GM19238 (cell line): ENCODE results near the gene UQCR10.
"Not testable (repeated sequence)": the region's sequence is repeated elsewhere in the genome, so short reads cannot be mapped to it uniquely, and the experiment has no call there.

Source experiments
- DNase-seq: peaks from one replicate; pipeline ENCODE4 v3.0.0; 2011; ENCODE audit warnings: low spot score; ENCODE audit not compliant: insufficient read length

UQCR10 gene

DNA sequence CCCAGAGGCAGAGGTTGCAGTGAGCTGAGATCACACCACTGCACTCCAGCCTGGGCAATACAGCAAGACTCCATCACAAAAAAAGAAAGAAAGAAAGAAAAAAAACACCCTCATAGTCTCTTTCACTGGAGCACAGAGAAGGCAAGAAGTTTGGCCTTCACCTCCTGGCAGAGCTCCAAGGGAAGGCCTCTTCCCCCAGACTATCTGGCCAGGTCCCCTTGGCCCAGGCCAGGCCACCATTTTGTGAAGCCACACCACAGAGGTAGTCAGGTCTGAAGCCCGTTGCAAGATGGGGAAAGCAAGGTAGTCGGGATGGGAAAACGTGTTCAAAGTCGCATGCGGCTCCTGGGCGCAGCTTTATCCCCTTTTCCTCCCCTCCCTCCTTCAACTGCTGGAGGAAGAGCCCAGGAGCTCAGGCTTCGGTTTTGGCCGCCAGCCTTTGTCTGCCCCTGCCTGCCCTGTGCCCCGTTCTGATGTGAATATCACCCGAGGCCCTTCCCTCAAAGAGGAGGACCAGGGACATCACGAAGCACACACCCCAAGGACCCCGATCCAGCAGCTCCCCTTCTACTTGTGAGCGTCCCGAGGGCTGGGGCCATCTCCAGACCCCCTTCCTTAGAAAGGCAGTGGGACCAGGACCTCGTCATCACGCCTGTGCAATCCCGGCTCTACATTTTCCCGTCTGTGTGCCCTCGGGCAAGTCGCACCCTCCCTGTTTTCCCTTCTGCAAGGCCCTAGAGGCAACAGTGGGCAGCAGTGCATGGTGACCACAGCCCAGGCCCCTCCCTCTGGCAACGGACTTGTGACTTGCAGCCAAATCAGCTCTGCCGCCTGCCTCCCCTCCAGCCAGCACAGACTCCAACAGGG, 29.7 kb upstream of the UQCR10 start:
- no peak for DNase-seq

DNA sequence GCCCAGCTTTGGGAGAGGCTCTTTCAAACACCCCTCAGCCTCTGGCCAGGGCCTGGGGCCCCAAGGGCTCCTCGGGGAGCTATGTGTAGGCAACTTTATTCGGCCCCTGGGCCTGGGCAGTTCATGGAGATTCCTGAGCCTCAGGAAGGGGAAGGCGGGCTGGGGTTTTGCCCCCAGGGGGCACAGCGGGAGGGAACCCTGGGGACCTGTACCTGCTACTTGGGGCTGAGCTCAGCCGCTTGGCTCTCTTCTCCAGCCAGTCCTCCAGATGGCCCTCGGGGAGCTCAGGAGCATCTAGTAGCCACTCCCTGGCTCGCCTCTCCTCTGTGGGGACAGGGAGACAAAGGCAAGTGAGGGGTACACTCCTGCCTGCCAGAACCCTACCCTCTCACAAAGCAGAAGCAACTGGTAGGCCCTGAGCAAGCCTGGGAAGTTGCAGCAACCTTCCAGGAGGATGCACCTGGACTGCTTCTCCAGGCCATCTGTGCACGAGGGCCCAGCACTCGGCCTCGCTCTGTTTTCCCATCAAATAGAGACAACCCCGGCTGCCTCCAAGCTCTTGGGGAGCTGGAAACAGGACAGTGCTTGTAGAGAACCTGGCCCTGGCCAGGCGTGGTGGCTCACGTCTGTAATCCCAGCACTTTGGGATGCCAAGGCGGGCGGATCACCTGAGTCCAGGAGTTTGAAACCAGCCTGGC, 28.9 kb upstream of the UQCR10 start:
- DNase-seq, result no peak

DNA sequence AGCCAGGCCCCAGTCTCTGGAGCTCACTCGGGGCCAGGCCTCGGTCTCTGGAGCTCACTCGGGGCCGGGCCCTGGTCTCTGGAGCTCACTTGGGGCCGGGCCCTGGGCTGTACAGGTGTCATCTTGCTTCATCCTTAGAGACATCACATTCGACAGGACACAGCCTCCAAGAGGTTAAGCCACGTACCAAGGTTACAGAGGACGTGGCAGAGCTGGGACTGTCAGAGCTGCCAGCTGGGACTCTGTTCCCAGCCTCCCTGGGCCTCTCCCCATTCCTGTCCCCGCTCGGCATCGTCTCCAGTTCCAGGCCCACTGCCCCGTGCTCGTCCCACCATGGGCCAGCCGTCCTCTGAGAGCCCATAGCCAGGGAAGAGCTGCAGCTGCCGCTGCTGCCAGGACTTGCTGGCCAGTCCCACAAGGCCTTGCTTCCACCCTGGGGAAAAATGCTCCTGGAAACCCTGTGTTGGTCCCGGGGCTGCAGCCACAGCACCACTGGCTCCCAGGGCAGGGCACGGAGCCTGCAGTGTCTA, 27.8 kb upstream of the UQCR10 start:
- no peak for DNase-seq

DNA sequence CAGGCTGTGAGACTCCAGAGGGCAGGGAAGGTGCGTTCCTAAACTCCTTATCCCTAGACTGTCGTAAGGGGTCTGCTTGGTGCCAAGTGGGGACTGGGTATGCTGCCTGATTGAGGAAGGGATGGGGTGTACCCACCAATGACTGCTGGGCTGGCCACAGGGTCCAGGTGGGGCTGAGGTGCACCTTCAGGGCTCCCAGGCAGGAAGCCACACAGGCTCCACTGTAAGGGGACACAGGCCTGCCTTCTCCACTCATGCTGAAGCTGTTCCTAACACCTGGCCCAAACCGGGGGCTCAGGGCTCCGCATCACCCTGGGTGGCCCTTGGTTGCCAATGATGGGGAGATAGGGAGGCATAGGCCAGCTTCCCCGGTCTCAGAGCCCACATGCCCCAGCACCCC, 27.0 kb upstream of the UQCR10 start:
- no peak for DNase-seq

DNA sequence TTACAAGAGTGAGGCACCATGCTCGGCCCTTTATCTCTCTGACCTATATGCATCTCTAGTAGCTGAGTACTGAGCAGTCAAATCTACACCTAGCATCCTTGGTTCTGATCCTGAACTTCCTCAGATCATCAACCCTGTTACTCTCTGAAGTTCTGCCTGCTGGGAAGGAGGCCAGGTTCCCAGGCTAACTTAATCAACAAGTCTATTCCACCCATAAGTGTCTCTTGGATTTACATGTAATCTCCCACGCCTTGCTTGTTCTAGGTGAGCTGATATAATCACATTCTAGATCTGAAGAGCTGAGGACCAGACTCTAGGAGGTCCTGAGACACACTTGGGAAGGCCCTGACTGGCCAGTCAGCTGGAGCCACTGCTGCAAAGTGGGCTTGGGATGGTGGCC, 25.2 kb upstream of the UQCR10 start:
- DNase-seq, result no peak

DNA sequence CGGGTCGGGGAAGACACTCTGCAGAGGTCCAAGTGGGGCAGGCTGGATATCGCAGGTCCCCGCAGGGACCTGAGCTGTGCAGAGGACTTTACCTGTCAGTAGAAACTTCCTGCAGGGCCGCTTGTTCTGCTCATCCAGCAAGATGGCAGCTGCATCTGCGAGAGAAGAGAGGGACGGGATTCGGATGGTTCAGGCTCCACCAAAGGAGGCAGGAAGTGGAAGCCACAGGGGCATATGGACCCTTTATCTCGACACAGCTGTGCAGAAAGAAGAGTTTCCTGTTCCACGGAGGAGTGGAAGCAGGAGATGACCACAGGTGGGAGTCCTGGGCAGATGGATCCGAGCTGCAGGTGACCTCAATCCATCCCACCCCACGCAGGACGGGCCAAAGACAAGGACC, 24.8 kb upstream of the UQCR10 start:
- DNase-seq, result no peak

DNA sequence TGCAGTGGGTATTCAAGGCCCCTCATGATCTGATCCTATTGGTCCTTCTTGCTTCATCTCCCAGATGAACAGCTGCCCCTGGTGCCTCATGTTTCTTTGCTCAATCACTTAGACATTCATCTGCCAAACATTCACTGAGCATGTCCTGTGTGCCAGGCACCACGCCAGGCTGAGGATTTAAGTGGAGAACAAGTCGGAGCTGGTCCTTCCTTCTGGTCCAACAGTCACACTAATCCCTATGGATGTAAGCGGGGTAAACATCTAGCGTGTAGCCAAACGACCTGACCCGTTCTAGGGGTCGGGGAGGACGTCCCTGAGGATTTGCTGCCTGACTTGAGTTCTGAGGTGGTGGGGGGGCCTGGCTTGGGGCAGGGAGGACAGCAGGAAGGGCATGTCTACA, 22.3 kb upstream of the UQCR10 start:
- no peak for DNase-seq

DNA sequence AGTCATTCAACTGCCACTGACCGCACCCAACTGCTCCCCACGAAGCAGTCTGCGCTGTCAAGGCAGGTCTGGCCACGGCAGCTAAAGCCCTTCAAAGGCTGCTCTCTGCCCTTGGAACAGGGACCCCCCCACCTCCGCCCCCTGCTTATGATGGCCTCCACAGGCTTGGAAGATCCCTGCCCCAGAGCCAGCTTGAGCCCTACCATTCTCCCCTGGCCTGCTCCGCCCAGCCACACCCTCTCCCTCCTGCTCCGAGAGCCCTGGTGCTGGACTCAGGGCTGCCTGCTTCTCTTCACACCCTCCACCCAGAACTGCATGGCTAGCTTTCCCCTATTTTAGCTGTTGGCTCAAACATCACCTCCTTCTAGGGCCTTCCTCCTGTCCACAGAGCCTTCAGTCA, 19.3 kb upstream of the UQCR10 start:
- DNase-seq, result no peak

DNA sequence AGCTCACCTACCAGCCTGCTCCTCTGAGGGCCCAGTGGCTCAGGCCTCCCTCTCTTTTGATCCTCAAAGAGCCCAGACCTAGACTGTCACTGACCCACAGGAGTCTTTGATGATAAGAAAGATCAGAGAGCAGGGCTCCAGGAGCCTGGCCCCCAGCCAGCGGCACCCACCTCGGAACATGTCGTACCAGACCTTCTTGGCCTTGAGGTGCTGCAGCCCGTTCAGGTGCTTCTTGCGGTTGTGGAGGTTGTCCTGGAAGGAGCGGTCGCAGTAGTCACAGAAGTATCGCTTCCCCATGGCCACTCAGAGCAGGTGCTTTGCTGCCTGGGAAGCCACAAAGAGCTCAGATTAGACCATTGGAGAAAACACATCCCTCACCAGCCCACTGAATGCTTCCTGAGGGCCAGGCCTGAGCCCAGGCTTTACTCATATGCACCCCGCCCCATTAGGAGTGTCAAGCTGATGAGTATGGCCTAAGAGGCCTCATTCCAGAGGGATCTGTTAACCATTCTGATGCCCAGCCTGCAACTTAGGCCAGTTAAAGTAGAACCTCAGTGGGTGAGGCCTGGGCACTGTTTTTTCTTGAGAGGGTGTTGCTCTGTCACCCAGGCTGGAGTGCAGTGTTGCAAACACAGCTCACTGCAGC, 18.8 kb upstream of the UQCR10 start:
- DNase-seq, result no peak

DNA sequence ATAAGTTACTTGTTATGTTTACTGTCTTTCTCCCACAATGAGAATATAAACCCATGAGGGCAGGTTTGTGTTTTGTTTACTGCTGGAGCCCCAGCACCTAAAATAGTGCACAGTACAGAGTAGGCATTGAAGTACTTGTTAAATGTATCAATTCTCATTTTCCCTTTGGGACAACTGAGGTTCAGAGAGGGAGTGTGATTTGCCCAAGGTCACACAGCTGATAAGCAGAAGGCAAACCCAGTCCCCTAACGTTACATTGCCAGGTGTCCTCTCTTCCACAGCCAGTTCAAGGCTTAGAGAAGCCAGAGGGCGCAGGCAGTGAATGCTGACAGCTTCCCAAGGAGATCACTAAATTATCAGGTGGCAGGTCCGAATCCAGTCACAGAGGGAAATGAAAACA, 17.1 kb upstream of the UQCR10 start:
- no peak for DNase-seq

DNA sequence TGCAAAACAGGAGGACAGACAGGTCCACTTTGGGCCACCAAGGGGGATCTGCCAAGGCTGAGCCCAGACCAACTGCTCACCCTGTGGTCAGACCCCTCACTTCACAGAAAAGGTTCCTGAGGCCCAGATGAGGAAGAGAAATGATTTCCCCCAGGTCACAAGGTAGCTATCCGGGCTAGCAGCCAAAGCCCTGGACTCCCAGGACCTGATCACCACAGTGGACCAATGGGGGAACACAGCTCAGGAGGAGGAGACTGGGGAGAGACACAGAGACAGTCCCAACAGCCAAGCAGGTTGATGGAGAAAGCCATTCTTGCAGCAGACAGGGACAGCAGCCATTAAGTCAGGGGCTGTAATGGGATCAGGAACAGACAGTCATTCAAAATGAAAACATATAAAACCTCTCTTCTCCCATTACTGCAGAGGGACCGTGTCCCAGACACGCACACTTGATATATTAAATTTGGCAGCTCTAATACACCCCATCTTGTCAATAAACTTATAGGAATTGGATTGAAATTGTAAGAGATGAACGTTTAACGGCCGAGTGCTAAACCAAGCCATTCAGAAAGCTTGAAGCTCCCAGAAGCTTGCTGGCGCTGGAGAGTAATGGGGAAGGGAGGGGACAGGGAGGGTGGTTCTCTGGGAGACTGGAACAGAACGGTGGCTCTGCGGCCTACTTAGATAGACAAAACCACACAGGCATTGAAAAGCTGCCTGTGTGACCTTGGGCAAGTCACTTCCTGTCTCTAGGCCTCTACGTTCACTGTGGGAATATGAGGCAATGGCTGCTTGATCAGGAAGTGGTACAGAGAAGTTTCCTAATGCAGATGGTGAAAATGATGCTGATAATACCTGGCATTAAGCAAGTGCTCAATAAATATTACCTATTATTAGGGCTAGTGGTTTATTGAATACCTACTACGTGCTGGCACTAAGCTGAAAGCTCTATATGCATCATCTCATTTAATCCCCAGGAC, 16.3 kb upstream of the UQCR10 start:
- DNase-seq, result no peak

DNA sequence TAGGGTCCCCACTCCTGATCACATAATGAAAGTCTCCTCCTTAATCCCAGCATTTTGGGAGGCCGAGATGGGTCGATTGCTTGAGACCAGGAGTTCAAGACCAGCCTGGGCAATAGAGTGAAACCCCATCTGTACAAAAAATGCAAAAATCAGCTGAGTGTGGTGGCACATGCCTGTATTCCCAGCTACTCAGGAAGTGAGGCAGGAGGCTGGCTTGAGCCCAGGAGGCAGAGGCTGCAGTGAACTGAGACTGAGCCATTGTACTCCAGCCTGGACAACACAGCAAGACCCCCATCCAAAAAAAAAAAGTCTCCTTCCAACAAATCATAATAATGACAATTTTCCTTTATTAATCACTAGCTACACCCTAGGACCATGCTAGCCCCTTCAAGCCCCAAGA, 15.5 kb upstream of the UQCR10 start:
- no peak for DNase-seq

DNA sequence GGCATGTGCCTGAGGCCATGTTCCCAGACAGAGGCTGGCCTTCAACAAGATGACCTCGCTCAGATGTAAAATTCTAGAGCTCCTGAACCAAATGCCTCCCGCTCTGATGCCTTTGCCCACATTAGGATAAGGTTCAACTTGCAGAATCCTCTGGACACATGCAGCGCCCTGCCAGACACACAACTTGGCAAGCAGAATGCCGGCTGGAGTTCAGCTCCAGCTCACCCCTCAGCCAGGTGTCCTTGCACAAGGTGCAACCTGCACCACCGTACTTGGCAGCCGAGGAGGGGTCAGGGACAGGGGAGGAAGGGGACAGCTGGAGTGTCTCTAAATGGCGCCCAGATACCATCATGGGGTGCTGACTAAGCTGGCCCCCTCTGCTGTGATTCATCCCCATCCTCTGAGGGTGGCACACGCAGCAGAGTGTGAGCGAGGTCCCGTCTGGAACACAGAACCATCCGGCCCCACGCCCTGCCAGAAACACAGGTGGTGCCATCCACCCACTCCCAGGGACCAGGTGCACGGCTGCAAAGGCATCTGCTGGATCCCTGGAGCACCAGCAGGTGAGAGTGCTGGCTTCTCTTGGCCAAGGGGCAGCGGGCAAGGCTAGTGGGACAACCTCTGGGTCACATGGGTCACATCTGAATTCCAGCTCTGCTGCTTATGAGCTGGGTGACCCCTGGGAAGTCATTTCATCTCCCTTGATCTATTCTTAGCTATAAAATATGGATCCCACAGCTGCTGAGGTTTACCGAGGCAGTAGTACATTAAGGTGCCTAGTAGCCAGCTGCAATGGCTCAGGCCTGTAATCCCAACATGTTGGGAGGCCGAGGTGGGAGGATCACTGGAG, 13.1 kb upstream of the UQCR10 start:
- DNase-seq, result no peak

DNA sequence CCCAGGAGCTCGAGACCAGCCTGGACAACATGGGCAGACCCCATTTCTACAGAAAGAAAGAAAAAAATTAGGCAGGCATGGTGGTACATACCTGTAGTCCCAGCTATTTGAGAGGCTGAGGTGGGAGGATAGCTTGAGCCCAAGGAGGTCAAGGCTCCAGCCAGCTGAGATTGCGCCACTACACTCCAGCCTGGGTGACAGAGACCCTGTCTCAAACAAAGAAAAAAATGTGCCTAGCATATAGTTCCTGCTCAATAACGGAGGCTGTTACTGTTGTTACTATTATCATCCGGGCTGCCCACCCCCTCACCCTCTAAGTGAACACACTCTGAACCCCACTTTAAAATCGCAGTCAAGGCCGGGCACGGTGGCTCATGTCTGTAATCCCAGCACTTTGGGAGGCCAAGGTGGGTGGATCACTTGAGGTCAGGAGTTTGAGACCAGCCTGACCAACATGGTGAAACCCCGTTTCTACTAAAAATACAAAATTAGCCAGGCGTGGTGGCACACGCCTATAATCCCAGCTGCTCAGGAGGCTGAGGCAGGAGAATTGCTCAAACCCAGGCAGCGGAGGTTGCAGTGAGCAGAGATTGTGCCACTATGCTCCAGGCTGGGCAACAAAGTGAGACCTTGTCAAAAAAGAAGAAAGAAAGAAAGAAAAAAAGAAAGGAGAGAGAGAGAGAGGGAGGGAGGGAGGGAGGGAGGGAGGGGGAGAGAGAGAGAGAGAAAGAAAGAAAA, 12.3 kb upstream of the UQCR10 start:
- DNase-seq, result not testable (repeated sequence)

DNA sequence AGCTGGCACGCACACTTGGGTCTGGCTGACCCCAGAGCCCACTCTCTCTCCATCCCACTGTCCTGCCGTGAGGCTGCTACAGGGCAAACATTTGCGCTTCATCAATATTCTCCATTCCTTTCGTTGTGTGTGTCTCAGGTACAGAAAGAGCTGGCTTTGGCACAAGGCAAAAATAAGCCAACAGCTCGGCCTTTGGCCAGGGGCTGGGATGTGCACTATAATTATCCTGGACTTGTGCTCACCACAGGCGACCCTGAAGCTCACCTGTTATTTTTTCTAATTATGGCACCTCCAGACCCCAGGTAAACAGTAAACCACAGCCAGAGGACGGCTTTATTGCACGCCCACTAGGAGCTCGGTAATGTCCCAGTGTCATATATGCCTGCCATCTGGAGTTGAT, 11.3 kb upstream of the UQCR10 start:
- no peak for DNase-seq

DNA sequence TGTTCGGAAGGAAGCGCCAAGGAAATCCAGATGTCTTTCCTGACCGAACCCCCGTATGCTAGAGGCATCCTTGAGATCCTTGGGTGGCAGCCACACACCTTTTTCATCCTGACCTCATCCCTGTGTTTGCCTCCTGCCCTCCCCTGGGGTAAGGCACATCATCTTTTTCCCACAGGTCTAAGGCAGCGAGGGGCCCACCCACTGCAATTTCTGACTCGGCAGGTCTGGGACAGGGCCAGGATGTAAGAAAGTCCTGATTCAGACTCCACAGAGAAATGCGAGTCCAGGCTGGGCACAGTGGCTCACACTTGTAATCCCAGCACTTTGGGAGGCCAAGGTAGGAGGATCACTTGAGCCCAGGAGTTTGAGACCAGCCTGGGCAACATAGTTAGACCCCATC, 10.8 kb upstream of the UQCR10 start:
- DNase-seq, result no peak

DNA sequence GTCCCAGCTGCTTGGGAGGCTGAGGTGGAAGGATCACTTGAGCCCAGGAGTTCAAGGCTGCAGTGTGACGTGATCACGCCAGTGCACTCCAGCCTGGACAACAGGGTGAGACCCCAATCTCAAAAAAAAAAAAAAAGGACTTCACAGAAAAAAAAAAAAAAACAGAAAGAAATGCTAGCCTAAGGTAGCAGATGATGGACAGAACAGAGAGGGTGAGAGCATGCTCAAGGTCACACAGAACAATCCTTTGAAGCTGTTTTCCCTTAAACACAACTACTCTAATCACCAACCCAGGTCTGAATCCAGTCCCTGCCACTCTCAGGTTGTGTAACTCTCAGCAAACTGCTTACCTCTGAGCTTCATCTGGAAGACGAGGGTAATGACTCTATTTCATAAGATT, 10.1 kb upstream of the UQCR10 start:
- DNase-seq, result no peak

DNA sequence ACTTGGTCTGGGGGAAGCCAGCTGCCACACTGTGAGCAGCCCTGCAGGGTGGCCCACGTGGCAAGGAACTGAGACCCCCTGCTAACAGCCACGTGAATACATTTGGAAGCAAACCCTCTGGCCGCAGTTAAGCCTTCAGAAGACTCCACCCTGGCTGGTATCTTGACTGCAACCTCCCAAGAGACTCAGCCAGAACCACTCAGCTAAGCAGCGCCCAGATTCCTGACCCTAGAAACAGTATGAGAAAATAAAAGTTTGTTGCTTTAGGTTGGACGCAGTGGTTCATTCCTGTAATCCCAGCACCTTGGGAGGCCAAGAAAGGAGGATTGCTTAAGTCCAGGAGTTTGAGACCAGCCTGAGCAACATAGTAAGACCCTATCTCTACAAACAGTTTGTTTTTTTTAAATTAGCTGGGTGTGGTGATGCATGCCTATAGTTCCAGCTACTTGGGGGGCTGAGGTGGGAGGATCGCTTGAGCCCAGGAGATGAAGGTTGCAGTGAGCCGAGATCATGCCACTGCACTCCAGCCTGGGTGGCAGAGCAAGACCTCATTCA, 9.0 kb upstream of the UQCR10 start:
- no peak for DNase-seq

DNA sequence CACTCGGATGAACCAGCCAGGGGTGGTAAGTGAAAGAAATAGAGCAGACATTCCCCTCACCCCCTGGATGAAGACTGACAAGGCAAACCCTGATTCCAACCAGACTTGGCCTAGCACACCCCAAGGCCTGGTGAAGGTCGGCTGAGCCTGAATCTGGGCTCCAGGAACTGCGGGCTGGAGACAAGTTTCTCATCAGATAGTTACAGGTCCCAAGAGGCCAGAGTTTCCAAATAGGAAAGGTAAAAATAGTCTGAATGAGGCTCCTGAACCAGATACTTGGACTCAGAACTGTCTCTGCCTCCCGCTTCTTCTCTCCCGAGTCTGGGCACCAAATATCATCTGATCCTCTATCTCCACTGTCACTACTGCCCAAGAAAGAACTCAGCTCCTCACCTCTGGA, 8.2 kb upstream of the UQCR10 start:
- no peak for DNase-seq
